ENCODE measurements around the gene PRAF2. TPM values are rescaled to one million over a fixed set of nuclear protein-coding genes. Genes with fewer than 3 reads are reported as not detected.
A peak's percentile ranks its signal among the peaks of the same experiment; 100 is the strongest.

Gene PRAF2
- total and polyA plus RNA-seq, 4 donors = 7.3 to 128 (median 69.0) TPM

GRCh38 chrX:49037883-49038475, 35.8 kb downstream of the PRAF2 start:
- H3K4me1 ChIP-seq (ENCODE audit: control insufficient read depth, insufficient read depth, low read length) = peaks cover 14% of the 10 kb centered on the region
- H3K27ac ChIP-seq (ENCODE audit: low read depth, low read length) = no peak overlapping the region
- H3K4me3 ChIP-seq (ENCODE audit: low read depth, low read length) = no peak overlapping the region
- DNase-seq (ENCODE audit: low read depth in 4 of 6, low spot score in 6 of 6) = no peak
- no peaks in the 10 kb centered on the region for H3K27me3 ChIP-seq (ENCODE audit: control insufficient read depth, insufficient read depth, low read length)
- H3K9me3 ChIP-seq (ENCODE audit: control insufficient read depth, insufficient read depth, low read length) = no peaks in the 10 kb centered on the region
- 95% methylated on average over 13 of the region's 15 CpGs for WGBS (ENCODE audit: insufficient coverage)
- H3K36me3 ChIP-seq (ENCODE audit: control insufficient read depth, insufficient read depth, low read length) = peaks cover 43% of the 10 kb centered on the region

- Histone ChIP-seq H3K9me3 (ENCODE audit: control insufficient read depth, insufficient read depth, low read length) (no peaks in the 10 kb centered on the region), H3K27ac (ENCODE audit: low read depth, low read length) (no peak overlapping the region), H3K27me3 (ENCODE audit: control insufficient read depth, insufficient read depth, low read length) (no peaks in the 10 kb centered on the region), H3K4me1 (ENCODE audit: control insufficient read depth, insufficient read depth, low read length) (no peaks in the 10 kb centered on the region), H3K4me3 (ENCODE audit: low read depth, low read length) (no peak overlapping the region), H3K36me3 (ENCODE audit: control insufficient read depth, insufficient read depth, low read length) (peaks cover 31% of the 10 kb centered on the region)
- WGBS (ENCODE audit: insufficient coverage) = 86% methylated on average over 5 of the region's 6 CpGs
- DNase-seq (ENCODE audit: low read depth in 4 of 6, low spot score in 6 of 6) = no peak
Measured at GRCh38 chrX:49030283-49030682, 43.5 kb downstream of the PRAF2 start.

- no peak for DNase-seq (ENCODE audit: low read depth in 4 of 6, low spot score in 6 of 6)
- Histone ChIP-seq H3K4me3 (ENCODE audit: low read depth, low read length) (no peak overlapping the region), H3K27ac (ENCODE audit: low read depth, low read length) (no peak overlapping the region), H3K27me3 (ENCODE audit: control insufficient read depth, insufficient read depth, low read length) (no peaks in the 10 kb centered on the region), H3K36me3 (ENCODE audit: control insufficient read depth, insufficient read depth, low read length) (peaks cover 31% of the 10 kb centered on the region), H3K9me3 (ENCODE audit: control insufficient read depth, insufficient read depth, low read length) (no peaks in the 10 kb centered on the region), H3K4me1 (ENCODE audit: control insufficient read depth, insufficient read depth, low read length) (no peaks in the 10 kb centered on the region)
- 50% methylated on average over 3 of the region's 6 CpGs for WGBS (ENCODE audit: insufficient coverage)
Measured at GRCh38 chrX:49029876-49030275, 43.9 kb downstream of the PRAF2 start.

Small RNAs within 50 kb of the gene (small RNA-seq; reads per million reads assigned to genes)
- 0.26 reads per million, percentile 20 among the genes with 10 or more reads in this experiment for gene RNU4-52P (ENCODE audit: low replicate concordance)

Other genes with a start within 250 kb of the PRAF2 start
- gene ERAS, start 247.5 kb downstream of the PRAF2 start, total RNA-seq = under 1 TPM in 1 of 2 donors, not detected in 1; 0.22 TPM
- under 1 TPM; 0.73 to 0.78 TPM for gene ERAS, start 247.5 kb downstream of the PRAF2 start, polyA plus RNA-seq (ENCODE audit: insufficient read length in 2 of 2)
- 10 to 100 TPM; 61.4 to 91.4 TPM for gene PCSK1N, start 238.4 kb downstream of the PRAF2 start, total RNA-seq
- 100 to 1,000 TPM; 481 to 566 TPM for gene PCSK1N, start 238.4 kb downstream of the PRAF2 start, polyA plus RNA-seq (ENCODE audit: insufficient read length in 2 of 2)
- 10 to 100 TPM; 18.0 to 42.4 TPM for gene TIMM17B, start 176.2 kb downstream of the PRAF2 start, total RNA-seq
- gene TIMM17B, start 176.2 kb downstream of the PRAF2 start, polyA plus RNA-seq (ENCODE audit: insufficient read length in 2 of 2) = 10 to 100 TPM; 49.4 to 53.8 TPM
- gene PQBP1, start 176.1 kb downstream of the PRAF2 start, total RNA-seq = 10 to 100 TPM; 28.9 to 67.9 TPM
- gene PQBP1, start 176.1 kb downstream of the PRAF2 start, polyA plus RNA-seq (ENCODE audit: insufficient read length in 2 of 2) = 10 to 100 TPM; 89.8 to 91.9 TPM
- gene SLC35A2, start 162.4 kb downstream of the PRAF2 start, total RNA-seq = 10 to 100 TPM; 10.4 to 14.2 TPM
- gene SLC35A2, start 162.4 kb downstream of the PRAF2 start, polyA plus RNA-seq (ENCODE audit: insufficient read length in 2 of 2) = 10 to 100 TPM; 26.8 to 27.9 TPM
- gene PIM2, start 155.0 kb downstream of the PRAF2 start, total RNA-seq = 10 to 100 TPM; 10.3 to 10.5 TPM
- 10 to 100 TPM; 11.9 to 13.1 TPM for gene PIM2, start 155.0 kb downstream of the PRAF2 start, polyA plus RNA-seq (ENCODE audit: insufficient read length in 2 of 2)
- gene OTUD5, start 116.4 kb downstream of the PRAF2 start, total RNA-seq = 10 to 100 TPM; 27.9 to 35.7 TPM
- 10 to 100 TPM; 74.0 to 81.4 TPM for gene OTUD5, start 116.4 kb downstream of the PRAF2 start, polyA plus RNA-seq (ENCODE audit: insufficient read length in 2 of 2)
- gene KCND1, start 102.2 kb downstream of the PRAF2 start, total RNA-seq = 1 to 10 TPM; 1.8 to 3.7 TPM
- 1 to 10 TPM; 5.7 to 6.7 TPM for gene KCND1, start 102.2 kb downstream of the PRAF2 start, polyA plus RNA-seq (ENCODE audit: insufficient read length in 2 of 2)
- gene GRIPAP1, start 71.7 kb downstream of the PRAF2 start, total RNA-seq = 10 to 100 TPM; 29.1 to 30.0 TPM
- gene GRIPAP1, start 71.7 kb downstream of the PRAF2 start, polyA plus RNA-seq (ENCODE audit: insufficient read length in 2 of 2) = 100 to 1,000 TPM in 1 of 2 donors, 10 to 100 TPM in 1; 91.2 to 116 TPM
- 10 to 100 TPM; 13.1 to 21.7 TPM for gene TFE3, start 30.6 kb downstream of the PRAF2 start, total RNA-seq
- 10 to 100 TPM; 36.5 to 41.3 TPM for gene TFE3, start 30.6 kb downstream of the PRAF2 start, polyA plus RNA-seq (ENCODE audit: insufficient read length in 2 of 2)
- gene CCDC120, start 15.0 kb downstream of the PRAF2 start, total RNA-seq = 1 to 10 TPM; 1.6 to 3.5 TPM
- gene CCDC120, start 15.0 kb downstream of the PRAF2 start, polyA plus RNA-seq (ENCODE audit: insufficient read length in 2 of 2) = 10 to 100 TPM; 14.8 to 22.4 TPM
- 10 to 100 TPM; 24.5 to 47.3 TPM for gene WDR45, start 5.9 kb upstream of the PRAF2 start, total RNA-seq
- 10 to 100 TPM; 42.2 to 49.0 TPM for gene WDR45, start 5.9 kb upstream of the PRAF2 start, polyA plus RNA-seq (ENCODE audit: insufficient read length in 2 of 2)
- gene GPKOW, start 49.7 kb upstream of the PRAF2 start, total RNA-seq = 10 to 100 TPM; 22.9 to 32.3 TPM
- 10 to 100 TPM; 34.2 to 35.6 TPM for gene GPKOW, start 49.7 kb upstream of the PRAF2 start, polyA plus RNA-seq (ENCODE audit: insufficient read length in 2 of 2)
- gene MAGIX, start 88.8 kb upstream of the PRAF2 start, total RNA-seq = 1 to 10 TPM; 2.0 to 6.2 TPM
- gene MAGIX, start 88.8 kb upstream of the PRAF2 start, polyA plus RNA-seq (ENCODE audit: insufficient read length in 2 of 2) = 1 to 10 TPM; 5.5 to 6.0 TPM
- gene PLP2, start 97.9 kb upstream of the PRAF2 start, total RNA-seq = 10 to 100 TPM in 1 of 2 donors, 1 to 10 TPM in 1; 3.6 to 26.1 TPM
- 10 to 100 TPM; 11.9 to 22.8 TPM for gene PLP2, start 97.9 kb upstream of the PRAF2 start, polyA plus RNA-seq (ENCODE audit: insufficient read length in 2 of 2)
- 1 to 10 TPM; 2.0 to 2.2 TPM for gene PRICKLE3, start 112.4 kb upstream of the PRAF2 start, total RNA-seq
- gene PRICKLE3, start 112.4 kb upstream of the PRAF2 start, polyA plus RNA-seq (ENCODE audit: insufficient read length in 2 of 2) = 1 to 10 TPM; 1.7 to 3.1 TPM
- 100 to 1,000 TPM in 1 of 2 donors, 10 to 100 TPM in 1; 83.5 to 192 TPM for gene SYP, start 126.2 kb upstream of the PRAF2 start, total RNA-seq
- gene SYP, start 126.2 kb upstream of the PRAF2 start, polyA plus RNA-seq (ENCODE audit: insufficient read length in 2 of 2) = 100 to 1,000 TPM; 299 to 344 TPM
- gene CACNA1F, start 159.3 kb upstream of the PRAF2 start, total RNA-seq = under 1 TPM; under 0.01 to 0.11 TPM
- under 1 TPM; 0.11 to 0.21 TPM for gene CACNA1F, start 159.3 kb upstream of the PRAF2 start, polyA plus RNA-seq (ENCODE audit: insufficient read length in 2 of 2)
- 1 to 10 TPM; 7.2 to 8.1 TPM for gene CCDC22, start 161.5 kb upstream of the PRAF2 start, total RNA-seq
- gene CCDC22, start 161.5 kb upstream of the PRAF2 start, polyA plus RNA-seq (ENCODE audit: insufficient read length in 2 of 2) = 10 to 100 TPM; 20.6 to 21.2 TPM
- gene FOXP3, start 190.7 kb upstream of the PRAF2 start, total RNA-seq = under 1 TPM in 1 of 2 donors, not detected in 1; 0.11 TPM
- gene FOXP3, start 190.7 kb upstream of the PRAF2 start, polyA plus RNA-seq (ENCODE audit: insufficient read length in 2 of 2) = 1 to 10 TPM; 1.2 to 1.3 TPM
- gene PPP1R3F, start 195.8 kb upstream of the PRAF2 start, total RNA-seq = 10 to 100 TPM; 13.3 to 13.4 TPM
- 10 to 100 TPM; 24.1 to 25.1 TPM for gene PPP1R3F, start 195.8 kb upstream of the PRAF2 start, polyA plus RNA-seq (ENCODE audit: insufficient read length in 2 of 2)
- not detected for gene GAGE10, start 229.6 kb upstream of the PRAF2 start, total RNA-seq
- not detected for gene GAGE10, start 229.6 kb upstream of the PRAF2 start, polyA plus RNA-seq (ENCODE audit: insufficient read length in 2 of 2)
- gene GAGE12J, start 248.0 kb upstream of the PRAF2 start, total RNA-seq = not detected
- not detected for gene GAGE12J, start 248.0 kb upstream of the PRAF2 start, polyA plus RNA-seq (ENCODE audit: insufficient read length in 2 of 2)

Measured in spinal cord (tissue), 10 donors.